ENCODE measurements around the gene BAHCC1. TPM values are rescaled to one million over a fixed set of nuclear protein-coding genes. Genes with fewer than 3 reads are reported as not detected.

BAHCC1 gene
- total RNA-seq, 1 donor from 2014 or later: 9.9 TPM

GRCh38 chr17:81509972-81510784, 114.9 kb downstream of the BAHCC1 start:
- DNase-seq (ENCODE audit: missing footprints) (no peak), ATAC-seq (no peak)
- intact Hi-C loops (cut with DNase I): loop anchor here (5.0 kb wide), 1 partner anchor 92 kb away; no protein-coding TSS in a partner anchor

DNA sequence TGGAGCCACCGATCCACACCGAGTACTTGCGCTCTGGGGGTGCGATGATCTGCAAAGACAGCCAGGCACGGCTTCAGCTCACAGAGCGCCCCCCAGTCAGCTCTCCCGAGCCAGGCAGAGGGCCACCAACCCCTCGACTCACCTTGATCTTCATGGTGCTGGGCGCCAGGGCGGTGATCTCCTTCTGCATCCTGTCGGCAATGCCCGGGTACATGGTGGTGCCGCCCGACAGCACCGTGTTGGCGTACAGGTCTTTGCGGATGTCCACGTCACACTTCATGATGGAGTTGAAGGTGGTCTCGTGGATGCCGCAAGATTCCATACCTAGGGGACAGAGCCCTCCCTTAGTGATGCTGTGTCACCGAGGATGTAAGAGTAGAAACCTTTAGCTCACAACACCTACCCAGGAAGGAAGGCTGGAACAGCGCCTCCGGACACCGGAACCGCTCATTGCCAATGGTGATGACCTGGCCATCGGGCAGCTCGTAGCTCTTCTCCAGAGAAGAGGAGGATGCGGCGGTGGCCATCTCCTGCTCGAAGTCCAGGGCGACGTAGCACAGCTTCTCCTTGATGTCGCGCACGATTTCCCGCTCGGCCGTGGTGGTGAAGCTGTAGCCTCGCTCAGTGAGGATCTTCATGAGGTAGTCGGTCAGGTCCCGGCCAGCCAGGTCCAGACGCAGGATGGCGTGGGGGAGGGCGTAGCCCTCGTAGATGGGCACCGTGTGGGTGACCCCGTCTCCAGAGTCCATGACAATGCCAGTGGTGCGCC, 115.7 kb downstream of the BAHCC1 start:
- intact Hi-C loops (cut with DNase I): loop anchor here (5.0 kb wide), 1 partner anchor 91 kb away; no protein-coding TSS in a partner anchor
- ATAC-seq: no peak
- peak; percentile 60 for DNase-seq (ENCODE audit: missing footprints)

DNA sequence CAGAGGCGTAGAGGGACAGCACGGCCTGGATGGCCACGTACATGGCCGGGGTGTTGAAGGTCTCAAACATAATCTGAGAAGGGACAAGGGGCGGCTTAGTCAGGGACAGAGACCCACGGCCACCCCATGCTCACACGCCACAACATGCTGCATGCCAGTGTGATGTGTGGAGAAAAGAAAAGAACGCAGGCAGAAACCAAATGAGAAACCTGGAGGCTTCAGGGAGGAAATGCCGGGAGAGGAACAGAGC, 116.2 kb downstream of the BAHCC1 start:
- DNase-seq (ENCODE audit: missing footprints) (no peak), ATAC-seq (no peak)
- intact Hi-C loops (cut with DNase I): loop anchor here (5.0 kb wide), 1 partner anchor 91 kb away; no protein-coding TSS in a partner anchor

DNA sequence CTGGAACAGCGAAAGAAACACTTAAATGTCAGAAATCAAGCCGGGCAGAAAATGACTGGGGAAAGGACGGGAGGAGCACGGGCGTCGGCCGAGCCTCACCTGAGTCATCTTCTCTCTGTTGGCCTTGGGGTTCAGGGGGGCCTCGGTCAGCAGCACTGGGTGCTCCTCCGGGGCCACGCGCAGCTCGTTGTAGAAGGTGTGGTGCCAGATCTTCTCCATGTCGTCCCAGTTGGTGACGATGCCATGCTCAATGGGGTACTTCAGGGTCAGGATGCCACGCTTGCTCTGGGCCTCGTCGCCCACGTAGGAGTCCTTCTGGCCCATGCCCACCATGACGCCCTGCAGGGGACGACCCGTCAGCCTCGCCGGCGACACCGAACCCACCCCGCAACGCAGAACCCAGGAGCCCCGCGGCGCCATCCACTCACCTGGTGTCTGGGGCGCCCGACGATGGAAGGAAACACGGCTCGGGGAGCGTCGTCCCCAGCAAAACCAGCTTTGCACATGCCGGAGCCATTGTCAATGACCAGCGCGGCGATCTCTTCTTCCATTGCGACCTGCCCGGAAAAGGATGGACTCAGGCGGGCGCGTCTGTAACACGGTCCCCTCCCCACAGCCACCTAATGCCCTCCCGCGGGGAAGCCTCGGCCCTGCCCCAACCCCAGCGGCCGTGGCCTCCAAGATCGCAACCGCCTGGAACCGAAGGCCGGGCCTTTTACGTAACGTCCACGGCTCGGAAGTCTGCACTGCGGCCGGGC, 116.7 kb downstream of the BAHCC1 start:
- intact Hi-C loops (cut with DNase I): loop anchor here (5.0 kb wide), 1 partner anchor 90 kb away; no protein-coding TSS in a partner anchor
- DNase-seq (ENCODE audit: missing footprints) (peak; percentile 64), ATAC-seq (no peak)

GRCh38 chr17:81512562-81513371, 117.5 kb downstream of the BAHCC1 start, which contains the start of gene ACTG1:
TSS of gene ACTG1 (minus strand) at chr17:81512799. CDS start at chr17:81512354, 445 bp downstream.
- peak; percentile 70 for ATAC-seq
- DNase-seq (ENCODE audit: missing footprints): peak; percentile 95
- intact Hi-C loops (cut with DNase I): loop anchor here (5.0 kb wide), 1 partner anchor 90 kb away; no protein-coding TSS in a partner anchor

DNA sequence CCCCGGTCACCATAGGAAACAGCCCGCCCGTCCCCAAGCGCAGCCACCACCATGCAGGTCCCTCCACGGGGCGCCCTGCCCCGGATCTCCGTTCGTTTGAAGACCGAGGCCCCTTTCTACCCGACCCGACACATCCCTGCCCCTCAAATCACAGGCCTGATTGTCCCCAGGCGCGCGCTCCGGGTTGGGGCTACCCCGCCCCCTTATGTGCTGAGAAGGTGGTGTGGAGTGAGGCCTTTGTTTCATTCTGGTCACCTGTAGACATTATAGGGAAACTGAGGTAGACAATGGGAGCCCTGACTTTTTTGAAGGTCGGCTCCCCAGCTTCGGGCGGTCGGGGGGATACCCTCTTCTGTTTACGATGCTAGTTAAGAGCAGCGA, 118.1 kb downstream of the BAHCC1 start:
- intact Hi-C loops (cut with DNase I): loop anchor here (5.0 kb wide), 1 partner anchor 89 kb away; no protein-coding TSS in a partner anchor
- DNase-seq (ENCODE audit: missing footprints): peak; percentile 87
- peak; percentile 19 for ATAC-seq

- DNase-seq (ENCODE audit: missing footprints) (peak; percentile 90), ATAC-seq (peak; percentile 22)
- intact Hi-C loops (cut with DNase I): loop anchor here (5.0 kb wide), 1 partner anchor 88 kb away; no protein-coding TSS in a partner anchor
These were observed 118.7 kb downstream of the BAHCC1 start for GRCh38 chr17:81513753-81514488.

- ATAC-seq: no peak
- intact Hi-C loops (cut with DNase I): loop anchor here (5.0 kb wide), 1 partner anchor 88 kb away; no protein-coding TSS in a partner anchor
- no peak for DNase-seq (ENCODE audit: missing footprints)
These were observed 119.2 kb downstream of the BAHCC1 start for GRCh38 chr17:81514489-81514738.

GRCh38 chr17:81514739-81515529, 119.7 kb downstream of the BAHCC1 start:
- intact Hi-C loops (cut with DNase I): loop anchor here (5.0 kb wide), 2 partner anchors 37 to 87 kb away; partner anchors contain the start of gene FAAP100
- ATAC-seq: peak; percentile 53
- DNase-seq (ENCODE audit: missing footprints): peak; percentile 94

DNA sequence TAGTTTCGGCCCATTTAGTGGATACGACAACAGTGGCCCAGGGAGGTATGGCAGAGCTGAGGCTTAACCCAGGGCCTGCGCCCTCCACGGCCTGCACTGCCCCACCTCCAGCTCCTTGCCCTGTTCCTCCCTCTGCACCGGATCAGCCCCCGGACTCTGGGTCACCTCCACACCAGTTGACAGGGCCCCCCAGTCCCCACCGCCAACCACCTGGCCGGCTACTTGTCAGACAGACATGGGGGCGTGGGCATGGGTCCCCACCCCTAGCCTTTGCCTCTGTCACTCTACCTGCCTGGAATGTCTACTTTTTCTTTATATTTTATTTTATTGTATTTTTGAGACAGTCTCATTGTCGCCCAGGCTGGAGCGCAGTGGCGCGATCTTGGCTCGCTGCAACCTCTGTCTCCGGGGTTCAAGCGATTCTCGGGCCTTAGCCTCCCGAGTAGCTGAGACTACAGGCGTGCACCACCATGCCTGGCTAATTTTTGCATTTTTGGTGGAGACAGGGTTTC, 120.3 kb downstream of the BAHCC1 start:
- peak; percentile 75 for DNase-seq (ENCODE audit: missing footprints)
- intact Hi-C loops (cut with DNase I): loop anchor here (5.0 kb wide), 1 partner anchor 37 kb away; the partner anchor contains the start of gene FAAP100
- ATAC-seq: no peak

Small RNAs within 50 kb of the gene (microRNA-seq; reads per million reads assigned to microRNA genes)
- gene MIR3186: not detected
- gene MIR4740: not detected

Other genes starting within 250 kb of the BAHCC1 start
- gene PVALEF, start 229.9 kb upstream of the BAHCC1 start, total RNA-seq: not detected
- gene AATK, start 229.2 kb upstream of the BAHCC1 start, total RNA-seq: 10.1 TPM
- 8.9 TPM for gene CEP131, start 172.5 kb upstream of the BAHCC1 start, total RNA-seq
- gene TEPSIN, start 156.4 kb upstream of the BAHCC1 start, total RNA-seq: 11.1 TPM
- 58.0 TPM for gene NDUFAF8, start 156.1 kb upstream of the BAHCC1 start, total RNA-seq
- 44.6 TPM for gene SLC38A10, start 100.2 kb upstream of the BAHCC1 start, total RNA-seq
- gene ACTG1, start 117.3 kb downstream of the BAHCC1 start, total RNA-seq: 468 TPM
- gene FSCN2, start 132.9 kb downstream of the BAHCC1 start, total RNA-seq: 0.19 TPM
- gene FAAP100, start 156.9 kb downstream of the BAHCC1 start, total RNA-seq: 14.8 TPM
- gene NPLOC4, start 241.7 kb downstream of the BAHCC1 start, total RNA-seq: 82.0 TPM
- gene TSPAN10, start 241.7 kb downstream of the BAHCC1 start, total RNA-seq: 0.24 TPM